GF-D8 (cell line): Measurements from ENCODE around the gene ELL2.

Experiments
- DNase-seq: peaks from one replicate; lab custom pipeline; 2025; lab: John Stamatoyannopoulos, UW

Gene ELL2

DNA sequence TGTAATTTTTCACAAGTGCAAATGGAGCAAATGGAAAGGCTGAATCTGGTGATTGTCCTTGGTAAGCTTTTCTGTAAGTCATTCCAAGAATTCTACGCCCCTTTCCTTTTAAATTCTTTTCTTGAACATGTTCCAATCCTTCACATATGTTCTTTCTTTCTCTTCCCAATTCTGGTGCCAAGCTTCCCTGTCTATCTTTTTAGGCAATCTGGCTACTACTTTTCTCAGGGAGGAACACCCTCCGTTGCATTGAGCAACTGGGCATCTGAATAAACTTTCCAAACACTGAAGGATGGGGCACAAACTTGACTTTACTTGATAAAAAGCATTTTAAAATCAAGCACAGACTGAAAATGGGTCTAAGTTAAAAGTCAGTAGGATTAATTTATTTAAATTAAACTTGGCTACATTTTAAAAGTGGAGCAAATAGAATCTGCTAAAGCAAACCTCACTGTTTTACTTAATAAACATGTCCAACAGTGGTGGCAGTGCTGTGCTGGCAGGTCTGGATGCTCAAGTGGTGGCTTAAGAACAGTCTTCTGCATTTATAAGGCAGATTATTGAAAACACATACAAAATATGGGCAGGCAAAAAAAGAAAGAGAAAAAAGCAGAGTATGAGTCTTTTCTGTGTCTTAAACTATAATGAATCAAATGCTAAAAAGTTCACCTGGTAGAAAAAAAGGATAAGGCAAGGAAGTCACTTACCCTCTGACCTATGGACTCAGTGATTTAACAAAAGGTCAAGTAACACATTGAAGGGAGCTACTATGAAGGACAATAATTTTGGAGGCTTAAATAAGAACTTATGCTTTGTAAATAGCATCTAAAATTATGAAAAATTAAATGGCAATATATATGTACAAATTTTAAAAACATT lies 5.4 kb downstream of the ELL2 start:
- no peak for DNase-seq

DNA sequence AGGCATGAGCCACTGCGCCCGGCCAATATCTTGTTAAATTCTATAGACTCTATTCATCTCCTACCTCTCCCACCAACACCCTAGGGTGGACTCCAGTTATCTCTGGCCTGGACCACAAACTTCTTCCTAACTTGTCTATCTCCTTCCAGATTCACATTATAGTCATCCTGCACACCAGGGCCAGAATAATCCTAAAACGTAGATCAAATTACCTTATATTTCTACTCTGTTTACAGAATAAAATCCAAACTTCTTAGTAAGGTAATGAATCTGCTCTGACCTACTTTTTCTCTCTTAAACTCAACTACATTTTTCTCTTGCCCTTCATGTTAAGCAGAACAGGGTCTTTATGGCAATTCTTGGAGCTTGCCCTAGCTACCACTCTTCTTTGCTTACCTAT lies 6.9 kb downstream of the ELL2 start:
- DNase-seq = no peak

DNA sequence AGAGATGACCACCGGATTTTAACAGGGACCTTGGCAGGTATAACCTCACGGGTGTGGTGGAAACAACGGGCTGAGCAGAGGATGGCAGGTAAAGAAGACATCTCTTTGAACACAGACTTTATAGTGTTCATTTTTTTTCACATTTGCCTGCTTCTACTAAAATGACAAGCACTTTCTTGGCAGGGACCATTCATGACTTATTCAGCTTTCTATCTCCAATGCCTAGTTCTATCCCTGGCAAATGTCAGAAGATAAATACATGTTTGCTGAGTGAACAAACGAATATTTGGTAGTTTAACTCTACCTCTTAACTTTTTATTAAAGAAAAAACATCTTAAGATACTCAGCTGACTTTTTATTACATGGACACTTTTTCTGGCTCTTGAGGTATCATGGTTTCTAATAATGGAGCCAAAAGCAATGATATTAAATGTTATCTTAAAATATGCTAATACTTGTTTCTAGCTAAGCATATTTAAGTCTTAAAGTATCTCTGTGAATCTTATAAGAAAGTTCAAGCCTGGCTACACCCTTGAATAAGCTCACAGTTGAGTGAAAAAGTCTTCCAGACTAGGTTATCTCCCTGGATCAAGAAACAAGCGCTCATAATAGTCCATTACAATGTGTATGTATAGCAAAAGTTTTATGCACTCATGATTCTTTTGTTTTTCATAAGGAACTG lies 8.5 kb downstream of the ELL2 start:
- no peak for DNase-seq

DNA sequence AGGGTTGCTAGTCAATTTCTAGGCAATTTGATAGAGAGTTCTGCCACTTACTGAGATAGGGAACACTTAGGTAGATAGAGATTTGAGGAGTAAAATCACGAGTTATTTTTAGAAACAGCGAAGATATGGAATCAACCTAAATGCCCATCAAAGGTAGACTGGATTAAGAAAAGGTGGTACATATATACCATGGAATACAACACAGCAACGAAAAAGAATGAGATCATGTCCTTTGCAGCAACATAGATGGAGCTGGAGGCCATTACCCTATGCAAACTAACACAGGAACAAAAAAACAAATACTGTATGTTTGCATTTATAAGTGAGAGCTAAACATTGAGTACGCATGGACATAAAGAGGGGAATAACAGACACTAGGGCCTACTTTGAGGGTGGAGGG lies 9.7 kb downstream of the ELL2 start:
- no peak for DNase-seq

DNA sequence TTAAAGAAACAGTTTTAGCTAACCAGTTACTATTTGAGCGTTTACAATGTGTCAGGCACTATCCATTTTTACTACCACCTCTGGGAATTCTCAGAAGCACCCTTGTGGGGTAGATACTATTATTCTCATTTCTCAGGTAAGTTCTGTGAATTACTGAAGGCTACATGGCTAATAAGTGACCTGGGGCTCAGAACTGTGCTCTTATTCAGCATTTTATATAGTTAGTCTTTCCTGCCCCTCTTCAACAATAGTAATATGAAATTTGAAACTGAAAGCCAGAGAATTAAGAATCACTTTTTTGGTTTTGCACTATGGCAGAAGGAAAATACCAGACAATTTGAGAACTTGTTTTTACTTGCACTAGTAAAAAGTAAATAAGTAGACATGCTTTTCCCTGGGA lies 11.8 kb downstream of the ELL2 start:
- no peak for DNase-seq

DNA sequence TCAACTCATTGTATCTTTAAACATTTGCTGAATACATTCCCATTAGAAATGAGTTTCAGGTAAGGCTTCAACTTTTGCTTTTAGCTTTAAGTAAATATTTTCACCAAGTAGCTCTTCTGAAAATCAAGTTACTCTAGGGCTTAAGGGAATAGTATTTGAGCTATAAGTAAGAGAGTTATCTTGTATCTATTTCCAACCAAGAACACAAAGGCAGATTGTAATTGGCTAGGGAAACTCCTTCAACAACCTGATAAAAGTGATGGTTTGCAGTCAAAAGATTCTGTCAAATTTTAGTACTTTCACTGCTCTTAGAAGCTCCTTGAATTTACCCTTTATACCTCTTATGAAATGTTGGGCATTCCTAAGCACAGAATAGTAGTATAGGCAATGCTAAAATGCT lies 13.0 kb downstream of the ELL2 start:
- no peak for DNase-seq

DNA sequence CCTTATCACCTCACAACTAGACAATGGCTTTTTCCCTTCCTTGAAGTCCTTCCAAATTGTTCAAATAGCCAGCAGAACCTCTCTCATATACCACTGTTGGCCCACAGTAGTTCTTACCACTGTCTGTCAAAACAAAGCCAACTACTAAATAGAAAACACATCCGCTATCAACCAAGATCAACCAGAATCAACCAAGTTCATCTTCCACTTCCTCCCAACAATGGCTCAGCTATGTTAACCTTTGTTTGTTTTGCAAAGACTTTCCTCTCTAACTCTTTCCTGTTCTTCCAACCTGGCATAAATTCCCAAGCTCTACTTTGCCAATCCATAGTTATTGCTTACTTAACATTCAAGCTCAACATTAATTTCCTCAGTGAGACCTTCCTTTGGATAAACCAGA lies 15.2 kb downstream of the ELL2 start:
- DNase-seq = no peak

DNA sequence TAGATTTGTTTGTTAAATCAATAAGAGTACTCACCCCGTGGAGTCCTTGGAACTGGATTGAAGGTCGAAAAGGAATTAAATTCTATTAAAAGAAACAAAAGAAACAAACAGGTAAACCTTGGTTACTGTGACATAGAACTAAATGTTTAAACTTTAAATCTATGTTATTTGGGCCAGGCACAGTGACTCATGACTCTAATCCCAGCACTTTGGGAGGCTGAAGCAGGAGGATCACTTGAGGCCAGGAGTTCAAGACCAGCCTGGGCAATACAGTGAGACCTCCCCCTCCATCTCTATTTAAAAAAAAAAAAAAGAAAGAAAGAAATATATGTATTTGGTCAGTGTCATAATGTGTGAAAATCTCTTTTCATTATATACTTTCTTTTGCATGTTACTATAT lies 18.7 kb downstream of the ELL2 start:
- no peak for DNase-seq

DNA sequence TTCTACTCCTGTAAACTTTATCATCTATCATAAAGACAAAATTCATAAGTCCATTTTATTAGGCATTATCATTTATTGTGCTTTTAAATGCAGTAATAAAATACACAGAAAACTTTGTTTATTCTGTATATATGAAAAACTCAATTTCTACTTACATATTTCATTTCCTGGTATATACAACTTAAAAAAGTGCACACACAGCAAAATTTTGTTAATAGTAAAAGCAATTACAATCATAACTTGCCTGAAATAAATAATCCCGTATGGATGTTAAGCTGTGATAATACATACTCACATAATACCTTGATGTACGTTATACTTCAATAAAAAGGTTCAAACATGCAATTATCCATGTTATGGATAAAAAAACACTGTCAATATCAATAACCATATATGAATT lies 19.2 kb downstream of the ELL2 start:
- DNase-seq = no peak

DNA sequence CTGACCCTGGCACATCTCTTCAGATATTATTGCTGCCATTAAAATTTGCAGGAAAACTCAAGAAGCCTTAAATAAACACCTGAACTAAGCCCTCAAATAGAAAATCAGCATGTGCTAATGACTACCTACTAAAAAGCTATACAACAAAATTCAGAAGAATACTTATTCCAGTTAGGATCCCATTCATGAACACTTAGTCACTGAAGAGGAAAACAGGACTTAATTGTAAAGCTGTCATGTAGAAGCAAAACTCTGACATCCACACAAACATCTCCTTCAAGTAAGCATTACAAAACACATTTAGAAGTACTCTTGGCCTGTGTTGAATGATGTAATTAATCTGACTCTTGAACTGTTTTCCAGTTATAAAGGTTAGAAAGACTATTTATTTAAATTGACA lies 19.9 kb downstream of the ELL2 start:
- no peak for DNase-seq

DNA sequence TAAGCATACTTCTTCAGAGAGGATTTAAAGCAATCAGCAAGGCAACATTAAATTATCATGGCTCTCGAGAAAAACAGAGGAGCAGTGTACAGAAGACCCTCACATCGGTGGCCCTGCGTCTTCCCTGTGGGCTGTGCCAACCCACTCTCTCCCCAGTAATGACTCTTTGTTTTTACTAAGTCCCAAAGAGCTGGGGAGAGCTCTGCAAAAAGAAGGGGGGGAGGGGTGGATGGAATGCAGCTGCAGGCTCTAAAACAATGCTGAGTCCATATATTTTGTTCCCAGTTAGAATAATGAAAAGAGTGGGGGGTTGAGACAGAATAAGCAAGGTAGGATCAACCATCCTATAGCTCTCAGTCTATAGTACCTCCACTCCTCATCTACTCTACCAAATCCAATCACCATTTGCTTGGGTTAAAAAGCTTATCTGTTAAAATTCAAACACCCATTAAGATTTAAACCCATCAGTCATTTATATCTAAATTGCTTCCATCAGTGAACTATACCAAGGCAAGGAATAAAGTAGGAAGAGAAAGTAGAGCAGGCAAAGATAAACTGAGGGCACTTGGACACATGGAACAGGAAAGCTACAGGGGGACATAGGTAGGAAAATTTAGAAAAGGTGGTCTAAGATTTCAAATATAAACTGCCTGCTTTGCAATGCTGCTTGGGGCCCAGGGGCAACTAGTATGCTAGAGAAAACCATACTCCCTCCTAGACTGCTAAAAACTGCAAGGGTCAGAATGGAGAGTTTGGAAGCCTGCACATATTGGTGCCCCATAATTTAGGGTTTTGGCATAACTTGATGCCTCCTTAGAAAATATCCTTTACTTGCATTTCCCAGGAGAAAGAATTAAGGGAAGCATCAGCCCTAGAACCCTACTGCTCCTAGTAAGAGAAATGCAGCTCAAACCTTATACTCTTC lies 20.6 kb downstream of the ELL2 start:
- no peak for DNase-seq

DNA sequence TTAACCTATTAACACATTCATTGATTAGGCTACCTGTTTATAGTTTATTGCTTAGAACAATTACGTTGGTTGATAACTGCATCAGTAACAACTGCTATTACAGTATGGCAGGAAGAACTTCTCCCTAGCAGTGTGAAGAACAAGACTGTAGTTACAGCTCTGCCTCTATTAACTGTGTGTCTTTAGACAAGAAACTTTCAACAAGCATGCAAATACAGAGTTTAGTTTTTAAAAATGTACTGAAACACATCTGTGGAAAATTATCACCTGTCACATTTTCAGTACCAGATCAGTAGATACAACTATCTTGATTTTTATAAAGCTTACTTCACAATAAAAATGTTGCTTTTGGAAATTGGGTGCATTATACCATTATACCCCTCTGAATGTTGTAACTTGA lies 22.2 kb downstream of the ELL2 start:
- no peak for DNase-seq

DNA sequence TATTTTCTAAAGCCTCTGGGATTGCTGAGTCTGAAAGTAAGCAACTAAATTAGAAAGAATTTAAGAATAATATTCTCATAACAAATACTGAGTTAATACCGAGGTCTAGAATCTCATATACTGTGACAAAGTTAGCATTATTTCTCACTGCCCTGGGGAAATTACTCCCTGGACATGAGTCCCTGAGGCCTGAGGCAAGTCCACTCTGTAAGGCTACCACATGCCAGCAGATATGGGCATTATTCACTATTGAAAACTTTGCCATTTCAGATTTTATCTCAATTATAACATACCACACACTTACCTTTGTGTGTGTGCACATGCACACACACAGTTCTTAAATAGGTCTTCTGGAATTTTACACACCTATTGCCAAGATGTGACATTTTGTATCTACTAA lies 22.9 kb downstream of the ELL2 start:
- DNase-seq = no peak

DNA sequence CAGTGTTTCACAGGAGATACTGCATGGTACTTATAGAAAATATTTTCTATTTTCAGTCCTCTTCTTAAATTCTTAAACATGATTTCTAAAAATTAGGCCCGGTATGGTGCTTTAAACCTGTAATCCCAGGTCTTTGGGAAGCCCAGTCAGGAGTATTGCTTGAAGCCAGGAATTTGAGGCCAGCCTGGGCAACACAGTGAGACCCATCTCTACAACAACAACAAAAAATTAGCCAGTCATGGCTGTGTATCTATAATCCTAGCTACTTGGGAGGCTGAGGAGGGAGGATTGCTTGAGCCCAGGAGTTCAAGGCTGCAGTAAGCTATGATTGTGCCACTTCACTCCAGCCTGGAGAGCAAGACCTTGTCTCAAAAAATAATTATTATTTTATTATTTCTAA lies 23.3 kb downstream of the ELL2 start:
- no peak for DNase-seq

DNA sequence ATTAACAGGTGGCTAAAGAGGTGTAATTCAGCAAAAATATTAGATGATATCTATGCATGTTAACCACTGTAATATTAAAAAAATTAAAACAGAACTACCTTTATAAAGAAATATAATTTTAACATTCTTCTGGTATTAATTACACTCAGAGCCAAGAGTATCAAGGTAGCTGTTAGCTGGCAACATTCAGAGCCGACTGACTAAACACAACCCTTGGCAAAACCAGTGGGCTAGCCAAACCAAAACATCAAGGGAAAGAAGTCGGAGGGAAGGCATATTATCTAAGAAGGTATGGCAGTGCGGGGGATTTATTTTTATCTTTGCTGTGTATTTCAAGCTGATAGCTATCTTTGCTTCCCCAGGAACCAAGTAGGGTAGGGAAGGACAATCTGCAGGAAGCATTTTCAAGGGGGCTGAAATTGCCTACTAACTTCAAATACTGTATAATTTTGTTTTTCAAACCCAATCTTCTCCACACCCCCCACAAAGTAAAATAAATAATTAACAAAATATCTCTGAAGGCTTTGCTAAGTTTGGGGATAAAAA lies 24.0 kb downstream of the ELL2 start:
- DNase-seq = no peak

DNA sequence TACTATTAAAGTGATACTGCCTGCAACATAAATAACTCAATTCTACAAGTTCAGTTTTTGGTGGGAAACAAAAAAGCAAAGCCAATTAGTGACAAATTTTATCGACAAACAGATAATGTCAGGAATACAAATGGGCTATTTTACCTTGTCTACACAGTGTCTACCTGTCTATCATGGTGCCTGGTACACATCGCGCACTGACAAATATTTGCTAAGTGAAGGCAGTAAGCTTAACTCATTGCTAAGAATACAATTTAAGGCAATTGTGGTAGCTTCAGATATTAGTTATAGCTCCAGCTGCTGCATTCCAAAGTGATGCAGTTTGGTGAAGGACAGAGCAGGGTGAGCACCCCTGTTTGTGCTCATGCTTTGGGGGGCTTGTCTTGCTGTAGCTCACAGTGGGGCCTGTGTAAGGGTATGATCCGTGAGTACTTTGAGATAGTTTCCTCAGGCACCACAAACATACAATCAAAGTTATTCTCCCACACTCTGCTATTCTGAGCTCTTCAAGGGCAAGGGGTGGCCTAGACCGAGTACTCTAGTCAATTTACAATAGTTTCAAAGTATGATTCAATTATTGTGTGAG lies 24.7 kb downstream of the ELL2 start:
- DNase-seq = no peak

DNA sequence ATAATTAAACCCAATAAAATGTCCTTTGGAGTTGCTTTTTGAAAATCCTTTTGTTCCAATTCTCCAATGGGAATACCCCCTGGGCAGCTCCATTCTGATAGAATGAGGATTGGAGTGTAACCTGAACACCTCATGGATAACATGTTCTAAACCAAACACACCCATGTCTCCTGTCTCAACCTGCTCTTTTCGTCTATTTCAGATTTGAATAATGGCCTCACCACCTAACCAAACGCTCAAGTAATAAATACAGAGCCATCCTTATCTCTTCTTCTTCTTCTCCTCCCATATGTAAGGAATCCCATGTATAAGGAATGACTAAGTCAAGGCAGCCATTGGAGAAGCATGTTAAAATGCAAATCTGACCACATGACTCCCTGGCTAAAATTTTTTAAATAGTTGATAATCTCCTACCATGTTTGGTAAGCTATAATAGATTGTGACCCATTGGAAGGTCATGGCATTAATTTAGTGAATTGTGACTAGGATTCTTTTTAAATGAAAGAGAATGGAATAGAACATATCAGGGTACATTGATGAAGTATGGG lies 26.0 kb downstream of the ELL2 start:
- no peak for DNase-seq

DNA sequence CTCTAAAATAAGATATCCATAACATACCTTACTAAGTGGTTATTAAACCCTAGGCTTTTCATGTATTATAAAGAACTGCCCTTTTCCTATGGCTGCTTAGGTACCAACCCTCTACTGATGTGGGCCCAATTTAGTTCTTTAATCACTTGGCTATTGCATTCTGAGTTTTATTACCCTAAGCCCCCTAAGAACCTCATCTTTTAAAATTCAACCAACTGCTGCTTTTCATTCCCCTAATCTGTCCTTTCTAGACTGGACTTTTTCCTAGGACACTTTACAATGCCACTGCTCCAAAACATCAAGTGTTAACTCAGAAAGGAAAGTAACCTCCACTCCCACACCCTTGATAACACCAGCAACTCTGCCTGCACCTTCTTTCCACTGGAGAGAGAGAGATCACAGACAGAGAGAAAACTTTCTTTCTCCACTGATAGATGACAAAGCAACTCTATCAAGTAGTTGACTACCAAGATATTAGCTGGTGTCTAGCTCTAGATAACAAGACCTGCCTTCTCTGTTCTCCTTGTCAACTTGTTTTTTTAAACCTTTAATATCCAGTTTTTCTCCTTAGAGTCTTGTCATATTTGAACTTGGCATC lies 27.3 kb downstream of the ELL2 start:
- DNase-seq = no peak

DNA sequence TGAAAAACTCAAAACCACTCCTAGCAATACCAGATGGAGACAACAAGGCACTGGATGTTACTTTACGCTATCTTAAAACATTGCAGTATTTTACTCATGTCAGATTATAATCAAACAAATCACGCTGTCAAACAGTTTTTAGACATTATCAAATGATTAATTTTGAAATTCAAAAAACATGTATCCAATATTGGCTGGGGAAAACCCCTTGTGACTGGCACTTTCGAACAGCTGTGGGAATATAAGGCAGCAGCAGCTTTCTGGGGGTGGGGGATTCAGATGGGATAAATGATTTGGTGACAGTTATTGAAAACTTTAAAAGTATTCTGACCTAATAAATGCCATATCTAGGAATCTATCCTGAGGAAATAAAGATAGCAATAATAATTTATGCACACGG lies 28.7 kb downstream of the ELL2 start:
- DNase-seq = no peak

DNA sequence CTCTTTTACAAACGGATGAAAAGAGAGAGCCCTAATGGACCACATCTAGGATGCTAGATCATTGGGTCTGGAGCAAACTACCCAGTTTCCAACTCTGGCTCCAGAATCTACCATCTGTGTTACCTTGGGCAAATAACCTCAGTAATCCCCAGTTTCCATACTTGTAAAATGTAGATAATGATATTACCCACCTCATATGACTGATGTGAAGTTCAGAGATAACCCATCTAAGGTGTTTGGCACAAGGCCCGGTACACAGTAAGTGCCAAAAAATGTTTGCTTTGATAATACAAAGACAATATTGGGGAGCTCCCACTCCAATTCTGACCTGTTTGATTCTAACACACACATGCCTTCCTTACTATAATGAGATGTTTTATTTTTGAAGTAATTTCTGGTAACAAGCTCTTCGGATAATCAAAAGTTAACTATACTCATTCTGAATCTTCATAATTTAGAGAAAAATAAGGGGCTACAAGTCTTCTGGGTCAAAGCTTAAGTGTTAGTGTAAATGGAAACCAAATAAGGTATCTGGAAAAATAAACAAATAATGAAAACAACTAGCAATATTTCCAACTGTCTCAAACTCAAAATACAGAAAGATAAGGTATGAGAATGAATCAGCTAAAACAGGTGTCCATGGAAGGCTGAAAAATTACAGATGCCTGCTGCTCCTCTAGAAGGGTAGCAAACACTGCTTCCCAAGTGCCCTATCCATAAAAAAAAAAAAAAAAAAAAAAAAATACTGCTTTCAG lies 30.4 kb downstream of the ELL2 start:
- no peak for DNase-seq
